ENCODE results near the gene TTC36. TPM values are rescaled to one million over a fixed set of nuclear protein-coding genes. Genes with fewer than 3 reads are reported as not detected.

The TTC36 gene
- total and polyA plus RNA-seq, 10 of the 15 experiments (the other 5 are each of a cell fraction or from before 2014, with no cell fraction given), result 0.28 to 0.78 (median 0.59) TPM; not detected in 7

- no peak for TF ChIP-seq SUPT20H (IDR thresholded peaks at IDR 0.05; ENCODE audit: borderline replicate concordance, control insufficient read depth, low read depth, low read length)
- no peak for TF ChIP-seq SREBF2 (IDR thresholded peaks at IDR 0.05; ENCODE audit: low read length)
- TF ChIP-seq YBX1 (IDR thresholded peaks at IDR 0.05), result no peak
- 0 out of 2 replicates have a peak, but pooled peaks have one; percentile 12 for TF ChIP-seq MXI1 (IDR thresholded peaks at IDR 0.05; ENCODE audit: low read depth, low read length)
- peak; percentile 34; the same call in 1 of the 2 replicates for TF ChIP-seq TCF3 (IDR thresholded peaks at IDR 0.05; ENCODE audit: borderline replicate concordance, insufficient read depth, low read depth, low read length)
- TF ChIP-seq HDAC2 (IDR thresholded peaks at IDR 0.05), result no peak
- TF ChIP-seq DPF2 (IDR thresholded peaks at IDR 0.05), result peak; percentile 82; the same call in 1 of the 2 replicates
- TF ChIP-seq E2F8 (IDR thresholded peaks at IDR 0.05; ENCODE audit: low read depth, partially characterized antibody), result no peak
- TF ChIP-seq ZNF217 (IDR thresholded peaks at IDR 0.05), result 0 out of 2 replicates have a peak, but pooled peaks have one; percentile 51
Observed at GRCh38 chr11:118530683-118531596, 3.7 kb downstream of the TTC36 start, which contains the start of gene TMEM25 (continued).

All from GM12878 (cell line).